Coronary artery (tissue), 2 donors: ENCODE measurements around the gene ZCCHC17.
"Not testable (repeated sequence)": the region's sequence is repeated elsewhere in the genome, so short reads cannot be mapped to it uniquely, and the experiment has no call there.

Source experiments
- DNase-seq: peaks from one replicate; pipeline ENCODE4 v3.0.0-alpha.2; 2017; ENCODE audit warnings: low spot score
- H3K27ac ChIP-seq, 2 donors: fragments of 200-600 bp; sonication (generic); one replicate each; pipeline ENCODE4 v1.5.1; 2016 to 2019
- H3K4me3 ChIP-seq: fragments of 200-600 bp; sonication (generic); 2 replicates; pipeline ENCODE4 v1.5.1; 2016; ENCODE audit warnings: mild to moderate bottlenecking, moderate library complexity
- CTCF ChIP-seq: fragments of 200-600 bp; sonication (generic); IDR thresholded peaks from one replicate; pipeline ENCODE4 v1.5.1; 2019; ENCODE audit warnings: antibody characterized with exemption

ZCCHC17 gene

GRCh38 chr1:31380181-31380580 is 83.3 kb downstream of the ZCCHC17 start:
- no peak for DNase-seq
- TF ChIP-seq CTCF, result no peak
- no peak overlapping the region for H3K4me3 ChIP-seq
- no peak overlapping the region for H3K27ac ChIP-seq

- H3K4me3 ChIP-seq, result no peak overlapping the region
- no peak overlapping the region for H3K27ac ChIP-seq
- DNase-seq, result no peak
- no peak for TF ChIP-seq CTCF
Observed at GRCh38 chr1:31381394-31382294, 84.8 kb downstream of the ZCCHC17 start.

- no peak overlapping the region for H3K4me3 ChIP-seq
- no peak for DNase-seq
- no peak overlapping the region for H3K27ac ChIP-seq
- no peak for TF ChIP-seq CTCF
Observed at GRCh38 chr1:31382379-31382989, 85.7 kb downstream of the ZCCHC17 start.

GRCh38 chr1:31383967-31384366 is 87.1 kb downstream of the ZCCHC17 start:
- DNase-seq, result no peak
- Histone ChIP-seq H3K27ac (no peak overlapping the region), H3K4me3 (no peak overlapping the region)
- no peak for TF ChIP-seq CTCF

- DNase-seq, H3K27ac ChIP-seq: not testable (repeated sequence)
Observed at GRCh38 chr1:31386576-31387243, 89.9 kb downstream of the ZCCHC17 start.

GRCh38 chr1:31387612-31388011 is 90.8 kb downstream of the ZCCHC17 start:
- Histone ChIP-seq H3K27ac (no peak overlapping the region), H3K4me3 (no peak overlapping the region)
- DNase-seq, result no peak
- TF ChIP-seq CTCF, result no peak

More at GRCh38 chr1:31386576-31387243, 89.9 kb downstream of the ZCCHC17 start:
- H3K4me3 ChIP-seq, result not testable (repeated sequence)

- no peak for DNase-seq
- no peak for TF ChIP-seq CTCF
- H3K4me3 ChIP-seq, result no peak overlapping the region
- H3K27ac ChIP-seq, result no peak overlapping the region
Observed at GRCh38 chr1:31389616-31390015, 92.8 kb downstream of the ZCCHC17 start.
